HG02870 (cell line): ENCODE data around the gene TMEM106B.

Source experiments
- ATAC-seq: cut with Tn5 transposase; IDR thresholded peaks from one replicate; pipeline ENCODE4 v1.9.1; 2021; ENCODE audit warnings: mild to moderate bottlenecking, moderate library complexity; ENCODE audit not compliant: unreplicated experiment

TMEM106B gene

GRCh38 chr7:12226756-12227155, 15.7 kb downstream of the TMEM106B start:
- ATAC-seq, result no peak

- ATAC-seq, result no peak
Observed at GRCh38 chr7:12228024-12228423, 16.9 kb downstream of the TMEM106B start.

DNA sequence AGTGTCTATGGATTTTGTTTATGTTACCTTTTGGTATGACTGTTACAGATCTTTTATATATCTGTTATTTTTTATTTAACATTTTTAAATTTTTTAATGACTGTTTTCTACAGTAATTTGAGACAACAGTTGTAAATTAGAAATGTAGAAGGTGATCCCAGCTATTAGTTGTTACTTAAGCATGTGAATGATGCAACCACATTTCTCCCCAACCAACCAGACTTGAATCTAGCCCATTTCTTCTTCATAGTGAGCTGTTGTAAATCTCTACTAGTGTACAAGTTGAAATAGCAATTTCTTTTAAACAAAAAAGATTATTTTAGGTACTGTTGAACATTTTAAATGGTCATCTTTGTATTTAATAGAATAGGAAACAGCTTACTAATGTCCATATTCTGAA, 18.0 kb downstream of the TMEM106B start:
- ATAC-seq, result no peak

GRCh38 chr7:12231097-12231496, 20.0 kb downstream of the TMEM106B start:
- ATAC-seq, result no peak

- ATAC-seq, result peak; percentile 81
Observed at GRCh38 chr7:12233175-12233574, 22.1 kb downstream of the TMEM106B start.

DNA sequence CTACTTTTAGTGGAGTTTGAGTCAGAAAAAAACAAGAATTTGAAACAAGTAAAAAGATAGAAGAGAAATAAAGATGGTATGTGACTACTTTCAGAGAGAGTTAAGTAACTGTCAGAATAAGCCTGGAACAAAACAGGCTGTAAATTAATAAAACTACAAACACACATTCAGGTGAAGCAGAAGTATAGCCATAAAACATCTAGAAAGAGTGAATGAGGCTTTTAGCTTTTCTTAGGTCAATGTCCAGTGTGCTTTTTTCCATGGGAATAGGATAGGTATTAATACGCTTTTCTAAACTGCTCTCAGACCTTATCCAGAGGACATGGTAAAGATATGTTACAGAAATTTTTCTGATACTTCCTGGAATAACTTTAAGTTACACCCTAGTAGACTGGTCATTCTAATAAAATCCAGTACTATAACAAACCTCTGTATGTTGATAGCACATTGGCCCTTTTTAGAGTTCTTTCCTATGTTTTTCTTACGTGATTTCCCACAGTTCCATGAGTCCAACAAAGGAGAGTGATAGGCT, 23.3 kb downstream of the TMEM106B start:
- no peak for ATAC-seq

DNA sequence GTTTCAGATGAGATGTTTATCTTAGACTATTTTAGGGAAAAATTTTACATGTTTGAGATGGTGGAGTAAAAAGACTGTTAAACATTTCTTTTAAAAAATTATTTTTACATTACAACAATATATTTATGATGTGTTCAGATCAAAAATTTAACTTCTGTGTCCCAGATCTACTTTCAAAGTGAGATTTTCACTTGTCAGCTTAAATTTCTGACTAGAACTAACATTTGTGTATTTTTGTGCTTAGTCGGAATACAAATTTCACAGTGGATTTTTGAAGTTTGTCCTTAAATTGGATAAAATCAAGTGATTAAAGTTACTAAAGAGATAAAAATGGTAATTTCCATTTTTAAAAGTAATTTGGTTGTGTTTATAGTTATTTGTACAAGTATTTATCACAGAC, 24.9 kb downstream of the TMEM106B start:
- ATAC-seq, result no peak

DNA sequence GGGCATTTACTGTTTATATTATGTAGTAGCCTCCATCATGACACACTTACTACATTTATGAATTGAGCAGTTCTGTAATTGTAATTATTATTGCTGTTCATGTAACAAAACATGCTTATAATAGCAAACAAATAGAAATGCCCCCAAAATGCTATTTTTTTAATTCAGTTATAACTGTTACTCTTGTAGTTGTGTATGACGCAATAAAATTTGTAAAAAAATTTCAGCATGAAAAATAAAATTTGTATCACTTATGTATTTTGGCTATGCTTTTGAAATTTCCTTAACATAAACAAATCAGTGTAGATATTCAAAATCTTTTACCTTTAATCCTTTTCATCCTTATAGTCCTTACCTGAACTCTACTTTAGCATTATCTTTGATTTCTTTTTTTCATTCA, 25.9 kb downstream of the TMEM106B start:
- ATAC-seq, result no peak

- ATAC-seq, result no peak
Observed at GRCh38 chr7:12239806-12240205, 28.7 kb downstream of the TMEM106B start.

- ATAC-seq, result no peak
Observed at GRCh38 chr7:12244129-12244528, 33.0 kb downstream of the TMEM106B start.

GRCh38 chr7:12244694-12245093, 33.6 kb downstream of the TMEM106B start:
- ATAC-seq, result no peak

DNA sequence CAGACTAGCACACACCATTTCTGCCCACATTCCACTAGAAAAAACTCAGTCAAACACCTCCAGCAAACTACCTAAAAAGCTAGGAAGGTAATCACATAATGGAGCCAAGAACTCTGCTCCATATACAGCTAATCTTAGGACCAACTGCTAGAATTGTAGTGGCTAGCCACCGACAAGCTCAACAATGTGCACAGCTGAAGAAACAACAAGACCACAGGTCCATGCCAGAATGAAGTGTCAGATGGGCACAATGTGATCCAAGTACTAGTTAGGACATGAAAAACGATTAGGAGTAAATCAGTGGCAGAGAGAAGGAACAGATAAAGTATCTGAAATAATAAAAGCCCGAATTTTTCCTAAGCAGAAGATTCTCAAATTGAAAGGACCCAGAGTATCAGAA, 38.6 kb downstream of the TMEM106B start:
- no peak for ATAC-seq

DNA sequence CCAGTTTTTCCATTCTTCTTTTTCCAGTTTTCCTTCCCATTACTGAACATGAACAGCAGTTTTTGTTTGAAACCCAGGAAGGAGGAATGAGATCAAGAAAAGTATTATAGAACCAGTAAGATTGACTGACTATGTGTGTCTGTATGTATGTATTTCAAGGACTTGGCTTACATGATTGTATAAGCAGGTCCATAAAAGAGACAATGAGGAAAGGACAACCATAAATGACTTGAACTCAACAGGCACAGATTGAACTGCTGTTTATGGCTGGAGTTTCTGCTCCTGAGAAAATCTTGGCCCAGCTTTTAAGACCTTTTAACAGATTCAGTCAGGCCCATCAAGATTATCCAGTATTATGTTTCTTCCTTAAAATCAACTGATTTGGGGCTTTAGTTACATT, 39.1 kb downstream of the TMEM106B start:
- ATAC-seq, result no peak

- ATAC-seq, result no peak
Observed at GRCh38 chr7:12256090-12256489, 45.0 kb downstream of the TMEM106B start.

DNA sequence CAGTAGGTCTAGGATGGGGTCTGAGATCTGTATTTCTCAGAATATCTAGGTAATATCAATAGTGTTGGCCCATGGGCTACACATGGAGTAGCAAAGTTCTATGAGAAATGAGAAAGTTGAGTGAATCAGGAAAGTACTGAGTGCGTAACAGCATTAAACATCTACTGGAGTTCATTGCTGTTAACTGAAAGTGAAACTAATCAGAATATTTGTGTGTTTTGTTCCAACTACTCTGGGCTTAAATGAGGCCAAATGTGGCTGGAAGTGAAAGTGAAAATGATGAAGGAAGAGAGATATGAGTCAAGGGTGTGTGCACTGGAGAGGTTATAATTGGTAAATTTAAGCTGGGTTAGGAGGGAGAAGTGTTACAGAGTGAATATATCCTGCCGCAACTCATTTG, 46.5 kb downstream of the TMEM106B start:
- ATAC-seq, result peak; percentile 100

GRCh38 chr7:12258074-12258473, 47.0 kb downstream of the TMEM106B start:
- no peak for ATAC-seq

- no peak for ATAC-seq
Observed at GRCh38 chr7:12267542-12267941, 56.4 kb downstream of the TMEM106B start.

GRCh38 chr7:12269100-12269895, 58.2 kb downstream of the TMEM106B start:
- no peak for ATAC-seq

DNA sequence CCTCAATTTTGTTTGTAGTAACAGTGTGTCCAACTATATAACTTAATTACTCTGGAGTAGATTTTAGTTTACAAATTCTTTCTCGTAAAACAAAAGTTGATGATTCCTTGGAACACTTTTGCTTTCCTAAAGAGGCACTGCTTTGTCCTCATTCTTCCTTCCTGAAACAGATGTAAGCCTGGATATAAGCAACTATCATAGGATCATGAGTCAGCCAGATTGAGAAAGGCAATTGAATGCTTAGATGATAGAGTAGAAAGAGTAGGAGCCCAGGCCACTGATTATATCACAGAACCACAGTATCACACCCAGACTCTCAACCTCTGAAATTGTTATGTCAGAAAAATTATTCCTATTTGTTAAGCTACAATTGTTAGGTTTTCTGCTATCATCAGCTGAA, 69.9 kb downstream of the TMEM106B start:
- no peak for ATAC-seq

DNA sequence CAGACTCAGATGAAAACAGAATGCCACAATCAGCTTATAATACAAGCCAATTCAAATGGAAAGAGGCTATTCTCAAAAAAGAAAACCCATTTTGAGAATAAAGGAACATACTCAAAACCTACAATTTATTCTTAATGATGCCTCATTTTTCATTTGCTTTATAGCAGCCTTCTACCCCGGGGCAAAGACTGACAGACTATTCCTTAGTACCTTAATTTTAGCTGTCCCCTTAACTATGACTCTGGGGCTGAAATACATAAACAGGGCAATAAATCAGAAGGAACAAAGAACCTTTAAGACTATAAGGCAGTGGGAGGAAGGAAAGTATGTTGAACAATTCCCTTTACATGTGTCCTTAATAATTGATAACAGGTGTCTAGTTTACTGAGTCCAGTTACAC, 76.8 kb downstream of the TMEM106B start:
- no peak for ATAC-seq

DNA sequence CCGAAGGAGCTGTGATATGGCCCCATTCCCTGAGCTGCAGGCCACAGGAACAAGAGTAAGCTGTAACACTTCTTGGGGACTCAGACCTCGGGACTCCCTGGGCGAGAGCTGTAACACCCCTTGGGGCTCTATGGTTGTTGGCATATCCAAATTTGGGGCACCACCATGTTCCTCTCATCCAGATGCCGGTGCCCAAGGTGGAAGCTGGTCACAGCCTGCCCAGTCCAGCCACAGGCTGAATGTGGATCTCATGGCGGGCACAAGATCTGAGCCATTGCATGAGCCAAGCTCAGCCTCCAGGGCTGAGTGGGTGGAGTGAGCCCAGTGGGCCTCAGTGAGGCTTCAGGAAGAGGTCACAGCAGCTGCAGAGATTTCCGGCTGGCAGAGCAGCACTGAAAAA, 78.9 kb downstream of the TMEM106B start:
- no peak for ATAC-seq

GRCh38 chr7:12290761-12291160, 79.7 kb downstream of the TMEM106B start:
- no peak for ATAC-seq

GRCh38 chr7:12291870-12292269, 80.8 kb downstream of the TMEM106B start:
- ATAC-seq, result no peak
